ENCODE measurements around the gene KCTD7.

DNA sequence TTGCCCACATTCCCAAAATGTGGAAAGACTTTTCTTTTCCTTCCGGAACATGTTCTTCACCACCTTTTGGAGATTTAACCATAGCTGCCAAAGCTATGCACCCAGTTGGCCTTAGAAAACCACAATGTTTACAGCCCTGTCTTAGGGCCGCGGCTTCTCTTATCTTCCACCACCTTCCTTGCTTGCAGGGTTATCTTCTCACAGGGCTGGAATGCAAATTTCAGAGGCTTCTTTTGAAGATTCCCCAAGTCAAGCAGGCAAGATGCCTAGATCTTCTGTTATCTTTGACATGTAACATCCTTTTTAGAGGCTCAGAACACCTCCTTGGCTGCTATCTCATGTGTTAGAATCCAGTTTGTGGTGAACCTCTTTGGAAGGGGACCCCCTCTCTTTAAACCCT lies 11.1 kb downstream of the KCTD7 start:
- TF ChIP-seq POLR2AphosphoS5 (IDR thresholded peaks at IDR 0.05) = no peak
- TF ChIP-seq, protein P1, sequence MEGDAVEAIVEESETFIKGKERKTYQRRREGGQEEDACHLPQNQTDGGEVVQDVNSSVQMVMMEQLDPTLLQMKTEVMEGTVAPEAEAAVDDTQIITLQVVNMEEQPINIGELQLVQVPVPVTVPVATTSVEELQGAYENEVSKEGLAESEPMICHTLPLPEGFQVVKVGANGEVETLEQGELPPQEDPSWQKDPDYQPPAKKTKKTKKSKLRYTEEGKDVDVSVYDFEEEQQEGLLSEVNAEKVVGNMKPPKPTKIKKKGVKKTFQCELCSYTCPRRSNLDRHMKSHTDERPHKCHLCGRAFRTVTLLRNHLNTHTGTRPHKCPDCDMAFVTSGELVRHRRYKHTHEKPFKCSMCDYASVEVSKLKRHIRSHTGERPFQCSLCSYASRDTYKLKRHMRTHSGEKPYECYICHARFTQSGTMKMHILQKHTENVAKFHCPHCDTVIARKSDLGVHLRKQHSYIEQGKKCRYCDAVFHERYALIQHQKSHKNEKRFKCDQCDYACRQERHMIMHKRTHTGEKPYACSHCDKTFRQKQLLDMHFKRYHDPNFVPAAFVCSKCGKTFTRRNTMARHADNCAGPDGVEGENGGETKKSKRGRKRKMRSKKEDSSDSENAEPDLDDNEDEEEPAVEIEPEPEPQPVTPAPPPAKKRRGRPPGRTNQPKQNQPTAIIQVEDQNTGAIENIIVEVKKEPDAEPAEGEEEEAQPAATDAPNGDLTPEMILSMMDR (IDR thresholded peaks at IDR 0.05) = no peak

Measured in breast epithelium (tissue), 3 donors.